Hematopoietic multipotent progenitor cell (in vitro differentiated cells): ENCODE measurements around the gene CSMD2. TPM values are rescaled to one million over a fixed set of nuclear protein-coding genes. Genes with fewer than 3 reads are reported as not detected.
A peak's percentile ranks its signal among the peaks of the same experiment; 100 is the strongest.

Experiments
- DNase-seq, 3 donors: peaks; one replicate each; pipeline ENCODE4 v3.0.0-alpha.2; 2011 to 2015; ENCODE audit warnings: low read depth in 2 of 3, low spot score in 2 of 3
- small RNA-seq: library from RNA; depleted of rRNA; stranded (forward); fragments of <200 nt; gene quantifications from one replicate; pipeline ENCODE3, GENCODE V24; 2012
- total RNA-seq: library from RNA; depleted of rRNA; stranded (reverse); fragments of >200 nt; gene quantifications from one replicate; pipeline ENCODE4 v1.2.3, GENCODE V29; 2012

The CSMD2 gene
- total RNA-seq, 1 donor: not detected

DNA sequence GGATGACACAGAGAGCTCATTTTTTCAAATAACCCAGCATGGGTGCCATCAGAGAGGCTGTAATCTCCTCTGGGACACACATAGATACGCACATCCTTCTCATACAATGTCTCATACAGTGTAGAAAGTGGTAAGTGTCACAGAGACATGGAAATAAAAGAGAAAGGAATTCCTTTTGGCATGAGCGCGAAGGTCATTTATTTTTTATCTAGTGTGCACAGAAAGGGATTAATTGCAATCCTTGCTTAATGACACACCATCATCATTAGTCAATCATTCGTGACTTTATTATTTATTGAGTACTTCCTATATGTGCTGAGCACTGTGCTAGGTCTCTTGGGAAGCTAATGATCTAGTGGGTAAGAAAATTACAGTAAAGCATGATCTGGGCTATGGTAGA is 687.6 kb downstream of the CSMD2 start:
- no peak for DNase-seq

GRCh38 chr1:33473900-33474299 is 691.1 kb downstream of the CSMD2 start:
- DNase-seq: no peak

DNA sequence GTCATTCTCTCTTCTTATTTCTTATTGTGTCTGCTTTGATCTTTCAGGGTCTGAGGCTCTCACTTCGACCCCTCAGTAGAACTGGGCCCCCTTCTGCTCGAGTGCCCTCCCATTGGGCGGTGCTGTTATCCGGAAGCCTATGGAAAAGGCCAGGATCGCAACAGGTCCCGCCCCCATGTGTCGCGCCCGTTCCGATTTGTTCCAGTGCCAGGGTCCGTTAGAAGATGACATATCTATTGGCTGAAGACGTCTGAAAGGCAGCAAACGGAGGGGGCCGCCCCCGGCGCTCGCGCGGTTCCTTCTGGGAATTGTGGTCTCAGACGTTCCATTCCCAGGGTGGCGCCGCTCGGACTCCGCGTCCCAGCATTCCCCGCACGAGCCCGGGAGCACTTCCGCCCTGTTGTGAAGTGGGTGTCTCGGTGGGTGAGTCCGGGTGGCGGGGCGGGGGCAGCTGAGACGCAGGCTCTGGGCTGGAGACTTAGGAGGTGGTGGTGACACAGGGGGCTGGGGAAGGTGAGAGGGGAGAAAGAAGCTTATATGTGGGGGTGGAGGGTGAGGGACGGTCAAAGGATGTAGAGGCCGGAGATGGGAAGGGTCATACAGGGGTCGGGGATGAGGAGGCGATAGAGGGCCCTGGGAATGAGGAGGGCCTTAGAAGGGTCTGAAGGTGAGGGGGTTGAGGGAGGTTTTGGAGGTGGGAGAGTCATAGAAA is 692.6 kb downstream of the CSMD2 start, which contains the start of gene ZSCAN20:
Gene ZSCAN20, plus strand, starts transcription at position 377 of the 712 bp plus-strand sequence. CDS start 6,644 bp downstream, outside the sequence.
- DNase-seq: peak; percentile 50 to 94 (median 90)

DNA sequence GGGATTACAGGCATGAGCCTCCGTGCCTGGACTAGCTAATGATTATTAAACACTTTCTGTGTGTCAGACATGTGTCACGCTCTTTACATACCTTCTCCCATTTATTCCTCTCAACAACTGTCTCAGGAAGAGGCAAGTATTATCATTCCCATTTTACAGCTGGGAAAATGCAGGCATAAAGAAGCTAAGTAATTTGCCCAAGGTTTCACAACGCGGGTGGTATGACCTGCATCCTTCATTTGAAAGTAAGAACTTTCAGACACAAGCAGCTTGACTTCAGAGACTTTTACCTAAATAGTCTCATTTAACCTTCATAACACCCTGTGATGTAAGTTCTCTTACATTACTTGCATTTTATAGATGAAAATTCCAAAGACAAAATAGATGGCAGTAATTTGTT is 693.6 kb downstream of the CSMD2 start:
- no peak for DNase-seq

- DNase-seq: peak; percentile 28 to 89 (median 76)
These were observed 694.5 kb downstream of the CSMD2 start for GRCh38 chr1:33470495-33471012.

DNA sequence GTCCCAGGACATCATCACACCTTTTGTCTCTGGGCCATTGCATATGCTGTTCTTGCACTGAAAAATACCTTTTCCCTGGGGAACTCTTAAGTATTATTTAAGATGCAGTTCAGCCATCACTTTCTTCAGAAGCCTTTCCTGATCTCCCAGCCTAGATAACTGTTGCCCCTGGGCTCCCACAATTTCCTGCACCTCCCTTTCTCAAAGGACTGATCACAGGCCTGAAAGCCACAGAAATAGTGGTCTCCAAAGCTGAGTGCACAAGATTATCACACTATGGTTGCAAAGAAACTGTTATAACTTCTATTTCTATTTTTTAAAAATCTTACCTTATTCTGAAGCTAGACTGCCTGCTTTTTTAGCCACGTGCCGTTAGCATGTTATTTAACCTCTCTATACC is 695.3 kb downstream of the CSMD2 start:
- no peak for DNase-seq

DNA sequence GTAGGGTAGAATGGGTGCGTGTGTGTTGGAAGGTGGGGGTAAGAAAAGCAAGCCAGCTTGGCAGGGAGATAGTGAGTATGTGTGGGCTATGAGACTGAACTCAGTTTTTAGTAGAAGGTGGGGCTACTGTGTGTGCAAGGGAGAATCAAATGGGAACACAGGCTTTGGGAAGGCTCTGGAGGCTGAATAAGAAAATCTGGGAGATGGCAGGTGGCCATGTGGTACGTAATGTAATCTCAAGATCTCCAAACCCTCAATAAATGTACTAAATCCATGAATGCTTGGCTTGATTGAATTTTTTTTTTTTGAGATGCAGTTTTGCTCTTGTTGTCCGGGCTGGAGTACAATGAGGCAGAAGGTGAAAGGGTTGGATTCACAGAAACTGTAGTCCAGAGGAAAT is 696.1 kb downstream of the CSMD2 start:
- no peak for DNase-seq

DNA sequence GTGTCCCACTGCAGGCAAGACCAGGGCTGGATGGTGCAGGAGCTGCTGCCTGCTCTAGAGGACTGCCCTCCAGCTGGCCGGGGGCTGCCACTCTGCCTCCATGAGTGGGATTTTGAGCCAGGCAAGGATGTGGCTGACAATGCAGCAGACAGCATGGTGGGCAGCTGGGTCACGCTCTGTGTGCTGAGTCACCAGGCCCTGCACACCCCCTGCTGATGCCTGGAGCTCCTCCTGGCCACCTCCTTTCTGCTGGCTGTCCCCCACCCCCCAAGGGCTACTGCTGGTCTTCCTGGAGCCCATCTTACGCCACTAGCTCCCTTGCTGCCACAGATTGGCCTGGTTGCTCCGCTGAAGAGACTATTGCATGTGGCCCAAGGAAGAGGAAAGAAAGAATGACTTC is 696.5 kb downstream of the CSMD2 start:
- no peak for DNase-seq

DNA sequence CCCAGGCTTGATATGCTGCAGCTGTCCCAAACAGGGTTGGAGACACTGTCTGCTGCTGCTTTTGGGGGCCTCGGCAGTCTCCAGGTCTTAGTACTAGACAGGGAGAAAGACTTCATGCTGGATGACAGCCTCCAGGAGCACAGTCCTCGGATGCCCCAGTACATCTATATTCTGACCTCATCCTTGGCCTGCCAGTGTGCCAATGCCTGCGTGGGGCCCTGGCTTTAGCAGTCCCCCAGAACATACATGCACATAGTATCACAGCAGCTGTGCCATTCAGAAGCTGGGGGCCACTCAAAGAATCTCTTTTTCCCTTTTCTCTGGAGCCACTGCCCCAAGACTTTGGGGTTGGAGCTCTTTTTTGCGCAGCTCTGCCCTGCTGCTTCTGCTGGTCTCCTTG is 697.0 kb downstream of the CSMD2 start:
- DNase-seq: no peak

GRCh38 chr1:33466159-33466558 is 698.9 kb downstream of the CSMD2 start:
- no peak for DNase-seq

DNA sequence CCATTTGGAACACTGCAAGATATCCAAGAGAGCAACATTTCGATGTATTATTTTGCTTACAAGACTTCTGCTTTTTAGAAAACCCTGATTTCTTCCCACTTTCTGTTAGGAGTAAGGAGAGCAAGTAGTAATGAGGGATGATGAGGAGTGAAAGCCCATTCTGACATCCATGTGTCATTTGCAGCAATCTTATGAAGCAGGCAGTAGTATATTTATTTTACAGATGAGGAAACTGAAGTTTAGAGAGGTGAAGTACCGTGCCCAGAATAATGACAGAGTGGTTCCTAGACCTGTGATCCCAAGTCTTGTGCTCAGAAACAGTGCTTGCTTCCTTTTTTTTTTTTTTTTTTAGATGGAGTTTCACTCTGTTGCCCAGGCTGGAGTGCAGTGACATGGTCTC is 699.7 kb downstream of the CSMD2 start:
- no peak for DNase-seq

- DNase-seq: no peak
These were observed 700.5 kb downstream of the CSMD2 start for GRCh38 chr1:33464552-33464951.

Small RNA genes lying within 50 kb of the gene (small RNA-seq; reads per million reads assigned to genes)
- gene RNA5SP42: not detected

Other genes starting within 250 kb of the CSMD2 start
- not detected for gene C1orf94, start 11.7 kb upstream of the CSMD2 start, total RNA-seq